Measurements from ENCODE around the gene FAM200B. TPM values are rescaled to one million over a fixed set of nuclear protein-coding genes. Genes with fewer than 3 reads are reported as not detected.
A peak's percentile ranks its signal among the peaks of the same experiment; 100 is the strongest.

Gene FAM200B
- total RNA-seq, 1 donor, result 31.8 TPM

- Histone ChIP-seq H3K4me3 (ENCODE audit: insufficient read depth, low read length) (no peak overlapping the region), H3K4me2 (ENCODE audit: insufficient read depth, low read length) (no peak overlapping the region), H3K27me3 (ENCODE audit: insufficient read depth, low read length) (no peaks in the 10 kb centered on the region), H3K9me3 (ENCODE audit: low read depth, low read length) (no peaks in the 10 kb centered on the region), H3K79me2 (ENCODE audit: insufficient read depth, low read length) (peaks cover 91% of the 10 kb centered on the region), H4K20me1 (ENCODE audit: insufficient read depth, low read length) (no peaks in the 10 kb centered on the region), H3K36me3 (ENCODE audit: insufficient read depth, low read length) (no peaks in the 10 kb centered on the region), H3K27ac (ENCODE audit: low read depth, low read length) (no peak overlapping the region), H2AFZ (ENCODE audit: low read length) (no peak overlapping the region), H3K4me1 (ENCODE audit: insufficient read depth, low read length) (peaks cover 21% of the 10 kb centered on the region)
- DNase-seq (ENCODE audit: insufficient read length, low spot score, missing footprints), result no peak
- TF ChIP-seq, protein P1, sequence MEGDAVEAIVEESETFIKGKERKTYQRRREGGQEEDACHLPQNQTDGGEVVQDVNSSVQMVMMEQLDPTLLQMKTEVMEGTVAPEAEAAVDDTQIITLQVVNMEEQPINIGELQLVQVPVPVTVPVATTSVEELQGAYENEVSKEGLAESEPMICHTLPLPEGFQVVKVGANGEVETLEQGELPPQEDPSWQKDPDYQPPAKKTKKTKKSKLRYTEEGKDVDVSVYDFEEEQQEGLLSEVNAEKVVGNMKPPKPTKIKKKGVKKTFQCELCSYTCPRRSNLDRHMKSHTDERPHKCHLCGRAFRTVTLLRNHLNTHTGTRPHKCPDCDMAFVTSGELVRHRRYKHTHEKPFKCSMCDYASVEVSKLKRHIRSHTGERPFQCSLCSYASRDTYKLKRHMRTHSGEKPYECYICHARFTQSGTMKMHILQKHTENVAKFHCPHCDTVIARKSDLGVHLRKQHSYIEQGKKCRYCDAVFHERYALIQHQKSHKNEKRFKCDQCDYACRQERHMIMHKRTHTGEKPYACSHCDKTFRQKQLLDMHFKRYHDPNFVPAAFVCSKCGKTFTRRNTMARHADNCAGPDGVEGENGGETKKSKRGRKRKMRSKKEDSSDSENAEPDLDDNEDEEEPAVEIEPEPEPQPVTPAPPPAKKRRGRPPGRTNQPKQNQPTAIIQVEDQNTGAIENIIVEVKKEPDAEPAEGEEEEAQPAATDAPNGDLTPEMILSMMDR (IDR thresholded peaks at IDR 0.05; ENCODE audit: extremely low read depth, low read depth, low read length), result no peak
Observed at GRCh38 chr4:15676899-15677298, 4.7 kb upstream of the FAM200B start.

GRCh38 chr4:15677507-15677988 lies 4.1 kb upstream of the FAM200B start:
- H3K79me2 ChIP-seq (ENCODE audit: insufficient read depth, low read length), result peaks cover 91% of the 10 kb centered on the region
- no peak overlapping the region for H2AFZ ChIP-seq (ENCODE audit: low read length)
- H4K20me1 ChIP-seq (ENCODE audit: insufficient read depth, low read length), result no peaks in the 10 kb centered on the region
- DNase-seq (ENCODE audit: insufficient read length, low spot score, missing footprints), result no peak
- no peaks in the 10 kb centered on the region for H3K36me3 ChIP-seq (ENCODE audit: insufficient read depth, low read length)
- H3K4me2 ChIP-seq (ENCODE audit: insufficient read depth, low read length), result peak overlapping the region; percentile 28
- TF ChIP-seq, protein P1 (IDR thresholded peaks at IDR 0.05; ENCODE audit: extremely low read depth, low read depth, low read length), result no peak
- peaks cover 21% of the 10 kb centered on the region for H3K4me1 ChIP-seq (ENCODE audit: insufficient read depth, low read length)
- H3K4me3 ChIP-seq (ENCODE audit: insufficient read depth, low read length), result no peak overlapping the region
- H3K27ac ChIP-seq (ENCODE audit: low read depth, low read length), result peak overlapping the region; percentile 24
- H3K27me3 ChIP-seq (ENCODE audit: insufficient read depth, low read length), result no peaks in the 10 kb centered on the region
- no peaks in the 10 kb centered on the region for H3K9me3 ChIP-seq (ENCODE audit: low read depth, low read length)

GRCh38 chr4:15681067-15681371 lies 608 bp upstream of the FAM200B start:
- H3K36me3 ChIP-seq (ENCODE audit: insufficient read depth, low read length), result peaks cover 16% of the 10 kb centered on the region

GRCh38 chr4:15682242-15683142 lies 865 bp downstream of the FAM200B start:
- H4K20me1 ChIP-seq (ENCODE audit: insufficient read depth, low read length), result no peaks in the 10 kb centered on the region
- H3K4me3 ChIP-seq (ENCODE audit: insufficient read depth, low read length), result peak overlapping the region; percentile 93
- no peak for DNase-seq (ENCODE audit: insufficient read length, low spot score, missing footprints)
- no peaks in the 10 kb centered on the region for H3K9me3 ChIP-seq (ENCODE audit: low read depth, low read length)
- peaks cover 31% of the 10 kb centered on the region for H3K36me3 ChIP-seq (ENCODE audit: insufficient read depth, low read length)
- peaks cover 28% of the 10 kb centered on the region for H3K4me1 ChIP-seq (ENCODE audit: insufficient read depth, low read length)
- H3K79me2 ChIP-seq (ENCODE audit: insufficient read depth, low read length), result peaks cover 80% of the 10 kb centered on the region
- no peaks in the 10 kb centered on the region for H3K27me3 ChIP-seq (ENCODE audit: insufficient read depth, low read length)
- peak overlapping the region; percentile 75 for H3K4me2 ChIP-seq (ENCODE audit: insufficient read depth, low read length)
- peak overlapping the region; percentile 99 for H3K27ac ChIP-seq (ENCODE audit: low read depth, low read length)
- peak overlapping the region; percentile 62 for H2AFZ ChIP-seq (ENCODE audit: low read length)
- TF ChIP-seq, protein P1 (IDR thresholded peaks at IDR 0.05; ENCODE audit: extremely low read depth, low read depth, low read length), result no peak

More at GRCh38 chr4:15681067-15681371, 608 bp upstream of the FAM200B start:
- Histone ChIP-seq H3K79me2 (ENCODE audit: insufficient read depth, low read length) (peaks cover 91% of the 10 kb centered on the region), H3K27me3 (ENCODE audit: insufficient read depth, low read length) (no peaks in the 10 kb centered on the region), H3K9me3 (ENCODE audit: low read depth, low read length) (no peaks in the 10 kb centered on the region), H2AFZ (ENCODE audit: low read length) (peak overlapping the region; percentile 92), H3K4me1 (ENCODE audit: insufficient read depth, low read length) (peaks cover 29% of the 10 kb centered on the region), H4K20me1 (ENCODE audit: insufficient read depth, low read length) (no peaks in the 10 kb centered on the region), H3K4me2 (ENCODE audit: insufficient read depth, low read length) (peak overlapping the region; percentile 85), H3K4me3 (ENCODE audit: insufficient read depth, low read length) (peak overlapping the region; percentile 93), H3K27ac (ENCODE audit: low read depth, low read length) (peak overlapping the region; percentile 99)
- TF ChIP-seq, protein P1 (IDR thresholded peaks at IDR 0.05; ENCODE audit: extremely low read depth, low read depth, low read length), result no peak
- DNase-seq (ENCODE audit: insufficient read length, low spot score, missing footprints), result no peak

Measured in osteoblast (primary cell).